22Rv1 (cell line): ENCODE measurements around the gene NPR3.

ENCODE experiments used
- H3K27ac ChIP-seq: fragments of 450-650 bp; 2 replicates; pipeline ENCODE4 v1.5.1; 2017
- CTCF ChIP-seq: fragments of 450-650 bp; IDR thresholded peaks from 2 replicates; pipeline ENCODE4 v1.5.1; 2017; ENCODE audit warnings: mild to moderate bottlenecking
- ZFX ChIP-seq: fragments of 450-650 bp; IDR thresholded peaks from 2 replicates; pipeline ENCODE4 v1.6.1; 2017; ENCODE audit warnings: antibody characterized with exemption, borderline replicate concordance

NPR3 gene

GRCh38 chr5:32808783-32809182 lies 97.7 kb downstream of the NPR3 start:
- no peak overlapping the region for H3K27ac ChIP-seq
- TF ChIP-seq CTCF (no peak), ZFX (no peak)

- TF ChIP-seq ZFX (no peak), CTCF (no peak)
- H3K27ac ChIP-seq = no peak overlapping the region
These were observed 99.7 kb downstream of the NPR3 start for GRCh38 chr5:32810804-32811203.

GRCh38 chr5:32812399-32812798 lies 101.3 kb downstream of the NPR3 start:
- TF ChIP-seq ZFX (no peak), CTCF (no peak)
- H3K27ac ChIP-seq = no peak overlapping the region

GRCh38 chr5:32814141-32814540 lies 103.0 kb downstream of the NPR3 start:
- no peak for TF ChIP-seq CTCF
- TF ChIP-seq ZFX = no peak
- peak overlapping the region; percentile 54 for H3K27ac ChIP-seq

GRCh38 chr5:32814620-32815019 lies 103.5 kb downstream of the NPR3 start:
- H3K27ac ChIP-seq = peak overlapping the region; percentile 54
- TF ChIP-seq CTCF = no peak
- TF ChIP-seq ZFX = no peak

- TF ChIP-seq CTCF = no peak
- TF ChIP-seq ZFX = no peak
These were observed 116.9 kb downstream of the NPR3 start for GRCh38 chr5:32827981-32828380.

GRCh38 chr5:32828492-32828891 lies 117.4 kb downstream of the NPR3 start:
- H3K27ac ChIP-seq = no peak overlapping the region
- no peak for TF ChIP-seq ZFX

More at GRCh38 chr5:32827981-32828380, 116.9 kb downstream of the NPR3 start:
- H3K27ac ChIP-seq = no peak overlapping the region

- no peak for TF ChIP-seq ZFX
- no peak for TF ChIP-seq CTCF
- H3K27ac ChIP-seq = no peak overlapping the region
These were observed 120.5 kb downstream of the NPR3 start for GRCh38 chr5:32831624-32832023.
